MCF 10A (cell line): ENCODE data around the gene CRYBA1. TPM values are rescaled to one million over a fixed set of nuclear protein-coding genes. Genes with fewer than 3 reads are reported as not detected.

Experiments
- BruUV-seq: library from RNA; stranded (reverse); fragments of 400-500 nt; replicated peaks from 2 replicates; lab custom pipeline; 2021; lab: Mats Ljungman, UMichigan
- CTCF ChIA-PET: fragments of 300-600 bp; sonication (Branson Sonifier 250); formaldehyde crosslinking; extraction: SDS; loops from one replicate; lab custom pipeline; 2021; ENCODE audit warnings: antibody characterized with exemption, inconsistent platforms; lab: Yijun Ruan, JAX
- POLR2A ChIA-PET: fragments of 300-600, 350-650 bp; sonication (Branson Sonifier 250); formaldehyde crosslinking; extraction: SDS; loops from one replicate; lab custom pipeline; 2020; ENCODE audit warnings: antibody characterized with exemption, inconsistent platforms; lab: Yijun Ruan, JAX
- DNase-seq: peaks from one replicate; pipeline ENCODE4 v3.0.0-alpha.2; 2018; ENCODE audit not compliant: unreplicated experiment
- H3K27ac Mint-ChIP-seq: one replicate; pipeline ENCODE4 v1.8.0; 2022; ENCODE audit warnings: mild to moderate bottlenecking, low read depth, mixed read lengths; ENCODE audit not compliant: unreplicated experiment
- H3K27me3 Mint-ChIP-seq: one replicate; pipeline ENCODE4 v1.8.0; 2022; ENCODE audit warnings: mixed read lengths; ENCODE audit not compliant: insufficient read depth, unreplicated experiment
- H3K36me3 Mint-ChIP-seq: one replicate; pipeline ENCODE4 v1.8.0; 2022; ENCODE audit warnings: mild to moderate bottlenecking, moderate library complexity, mixed read lengths; ENCODE audit not compliant: insufficient read depth, unreplicated experiment
- H3K4me1 Mint-ChIP-seq: one replicate; pipeline ENCODE4 v1.8.0; 2022; ENCODE audit warnings: mixed read lengths; ENCODE audit not compliant: insufficient read depth, unreplicated experiment
- H3K4me3 Mint-ChIP-seq: one replicate; pipeline ENCODE4 v1.8.0; 2022; ENCODE audit warnings: mild to moderate bottlenecking, moderate library complexity, mixed read lengths; ENCODE audit not compliant: unreplicated experiment
- H3K9me3 Mint-ChIP-seq: one replicate; pipeline ENCODE4 v1.8.0; 2022; ENCODE audit warnings: mixed read lengths; ENCODE audit not compliant: unreplicated experiment
- intact Hi-C: fragments of 100-400 bp; cut with micrococcal nuclease; formaldehyde crosslinking; loops from 2 replicates; pipeline ENCODE4 v1.14.1; 2022
- total RNA-seq: library from RNA; stranded (reverse); gene quantifications from 2 replicates; pipeline ENCODE4 v1.2.3, GENCODE V29; 2022
- TF ChIP-seq, protein P1 (sequence below): fragments of 200-600 bp; IDR thresholded peaks from one replicate; pipeline ENCODE4 v1.8.0; 2022; ENCODE audit warnings: antibody characterized with exemption, mild to moderate bottlenecking; ENCODE audit not compliant: unreplicated experiment

CRYBA1 gene
- total RNA-seq, 1 experiment from 2014 or later = not detected

DNA sequence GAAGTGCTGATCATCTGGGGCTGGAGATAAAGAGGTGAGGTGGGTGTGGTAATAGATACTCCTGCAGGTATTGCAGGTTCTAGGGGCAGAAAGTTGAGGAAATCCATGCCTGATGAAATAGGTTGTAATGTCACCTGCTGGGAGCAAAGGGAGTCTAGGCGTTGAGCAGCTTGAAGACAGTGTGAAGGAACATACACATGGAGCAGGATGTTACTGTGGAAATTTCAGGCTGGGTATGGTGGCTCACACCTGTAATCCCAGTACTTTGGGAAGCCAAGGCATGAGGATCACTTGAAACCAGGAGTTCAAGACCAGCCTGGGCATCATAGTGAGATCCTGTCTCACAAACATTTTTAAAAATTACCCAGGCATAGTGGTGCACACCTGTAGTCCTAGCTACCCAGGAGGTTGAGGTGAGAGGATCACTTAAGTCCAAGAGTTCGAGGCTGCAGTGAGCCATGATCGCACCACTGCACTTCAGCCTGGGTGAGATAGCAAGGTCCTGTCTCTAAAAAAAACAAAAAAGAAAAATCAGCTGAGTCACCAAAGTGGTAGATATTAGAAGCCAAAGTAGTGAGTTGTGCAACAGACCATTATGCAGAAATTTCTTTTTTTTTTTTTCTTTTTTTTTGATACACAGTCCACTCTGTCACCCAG lies 9.1 kb upstream of the CRYBA1 start:
- Mint-ChIP-seq H3K4me3 (no peak overlapping the region), H3K4me1 (peaks cover 32% of the 10 kb centered on the region), H3K27ac (peak overlapping the region; percentile 88), H3K9me3 (no peaks in the 10 kb centered on the region), H3K36me3 (no peaks in the 10 kb centered on the region), H3K27me3 (no peaks in the 10 kb centered on the region)
- no TSS peak for BruUV-seq
- intact Hi-C loops = no loop called here
- ChIA-PET POLR2A (interaction anchor here (0.6 to 2.5 kb wide), 5 partner anchors 20 to 181 kb away, joined by 3 to 13 read pairs (median 5); no protein-coding TSS in a partner anchor), CTCF (interaction anchor here (1.1 to 6.6 kb wide), 5 partner anchors 10 to 92 kb away, joined by 3 to 55 read pairs (median 6); no protein-coding TSS in a partner anchor)
- peak; percentile 63 for DNase-seq
- TF ChIP-seq, protein P1, sequence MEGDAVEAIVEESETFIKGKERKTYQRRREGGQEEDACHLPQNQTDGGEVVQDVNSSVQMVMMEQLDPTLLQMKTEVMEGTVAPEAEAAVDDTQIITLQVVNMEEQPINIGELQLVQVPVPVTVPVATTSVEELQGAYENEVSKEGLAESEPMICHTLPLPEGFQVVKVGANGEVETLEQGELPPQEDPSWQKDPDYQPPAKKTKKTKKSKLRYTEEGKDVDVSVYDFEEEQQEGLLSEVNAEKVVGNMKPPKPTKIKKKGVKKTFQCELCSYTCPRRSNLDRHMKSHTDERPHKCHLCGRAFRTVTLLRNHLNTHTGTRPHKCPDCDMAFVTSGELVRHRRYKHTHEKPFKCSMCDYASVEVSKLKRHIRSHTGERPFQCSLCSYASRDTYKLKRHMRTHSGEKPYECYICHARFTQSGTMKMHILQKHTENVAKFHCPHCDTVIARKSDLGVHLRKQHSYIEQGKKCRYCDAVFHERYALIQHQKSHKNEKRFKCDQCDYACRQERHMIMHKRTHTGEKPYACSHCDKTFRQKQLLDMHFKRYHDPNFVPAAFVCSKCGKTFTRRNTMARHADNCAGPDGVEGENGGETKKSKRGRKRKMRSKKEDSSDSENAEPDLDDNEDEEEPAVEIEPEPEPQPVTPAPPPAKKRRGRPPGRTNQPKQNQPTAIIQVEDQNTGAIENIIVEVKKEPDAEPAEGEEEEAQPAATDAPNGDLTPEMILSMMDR = no peak

DNA sequence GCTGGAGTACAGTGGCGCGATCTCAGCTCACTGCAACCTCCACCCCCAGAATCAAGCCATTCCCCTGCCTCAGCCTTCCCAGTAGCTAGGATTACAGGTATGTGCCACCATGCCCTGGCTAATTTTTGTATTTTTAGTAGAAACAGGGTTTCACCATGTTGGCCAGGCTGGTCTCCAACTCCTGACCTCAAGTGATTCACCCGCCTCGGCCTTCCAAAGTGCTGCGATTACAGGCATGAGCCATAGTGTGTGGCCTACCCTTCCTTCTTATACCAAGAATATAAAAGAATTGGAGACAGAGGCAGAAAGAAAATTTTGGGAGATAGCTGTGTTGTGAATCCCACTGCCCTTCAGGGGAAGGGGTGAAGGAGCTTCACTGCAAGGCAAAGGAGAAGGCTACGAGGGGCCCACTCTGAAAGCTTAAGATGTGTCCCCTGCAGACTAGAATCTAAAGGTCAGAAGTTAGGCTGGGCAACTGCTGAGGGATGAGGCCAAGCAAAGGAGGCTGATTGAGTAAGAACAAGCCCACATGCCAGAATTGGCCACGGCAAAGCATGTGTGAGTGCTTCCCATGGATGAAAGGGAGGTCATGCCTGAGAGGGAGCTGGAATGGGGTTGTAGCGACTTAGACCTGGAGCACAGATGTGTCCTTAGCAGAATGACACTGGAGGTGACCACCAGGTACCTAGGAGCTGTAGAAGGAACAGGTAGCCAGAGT lies 8.4 kb upstream of the CRYBA1 start:
- Mint-ChIP-seq H3K4me3 (no peak overlapping the region), H3K27ac (peak overlapping the region; percentile 88), H3K9me3 (no peaks in the 10 kb centered on the region), H3K4me1 (peaks cover 32% of the 10 kb centered on the region), H3K36me3 (no peaks in the 10 kb centered on the region), H3K27me3 (no peaks in the 10 kb centered on the region)
- DNase-seq = peak; percentile 72
- ChIA-PET POLR2A (interaction anchor here (0.6 to 2.5 kb wide), 6 partner anchors 19 to 182 kb away, joined by 3 to 13 read pairs (median 4); no protein-coding TSS in a partner anchor), CTCF (interaction anchor here (0.6 to 6.6 kb wide), 8 partner anchors 10 to 219 kb away, joined by 3 to 55 read pairs (median 5); no protein-coding TSS in a partner anchor)
- intact Hi-C loops = no loop called here
- no TSS peak for BruUV-seq
- TF ChIP-seq, protein P1 = no peak

DNA sequence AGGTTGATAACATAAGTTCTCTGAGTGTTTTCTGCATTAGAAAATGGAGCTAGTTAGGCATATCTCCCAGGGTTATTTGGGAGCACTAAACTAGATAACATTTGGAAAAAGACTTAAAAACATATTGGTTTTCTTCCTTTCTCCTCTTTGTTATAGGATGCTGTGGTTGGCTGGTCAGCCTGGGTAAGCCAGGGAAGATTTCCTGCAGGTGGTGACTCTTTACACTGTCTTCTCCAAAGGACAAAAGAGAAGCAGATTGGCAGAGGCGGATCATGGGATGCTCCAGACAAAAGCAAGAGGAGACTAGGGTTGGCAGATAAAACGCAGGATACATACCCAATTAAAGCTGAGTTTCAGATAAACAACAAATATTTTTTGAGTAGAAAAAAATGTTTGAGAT lies 6.2 kb upstream of the CRYBA1 start:
- intact Hi-C loops = loop anchor here (5.0 kb wide), 1 partner anchor 52 kb away; the partner anchor contains the start of gene NUFIP2
- BruUV-seq = no TSS peak
- ChIA-PET CTCF (interaction anchor here (0.7 to 6.6 kb wide), 14 partner anchors 9 to 116 kb away, joined by 3 to 55 read pairs (median 4); no protein-coding TSS in a partner anchor), POLR2A (interaction anchor here (0.7 to 4.2 kb wide), 19 partner anchors 10 to 431 kb away, joined by 3 to 79 read pairs (median 4); partner anchors contain the start of genes MYO18A and NUFIP2)
- H3K27ac Mint-ChIP-seq = peak overlapping the region; percentile 75
- no peak for DNase-seq
- no peaks in the 10 kb centered on the region for H3K9me3 Mint-ChIP-seq
- H3K4me1 Mint-ChIP-seq = peaks cover 32% of the 10 kb centered on the region
- no peaks in the 10 kb centered on the region for H3K36me3 Mint-ChIP-seq
- H3K4me3 Mint-ChIP-seq = no peak overlapping the region
- H3K27me3 Mint-ChIP-seq = no peaks in the 10 kb centered on the region
- TF ChIP-seq, protein P1 = no peak
